Measurements from ENCODE around the gene CA10.

- TF ChIP-seq POLR2AphosphoS5 (IDR thresholded peaks at IDR 0.05; ENCODE audit: low read depth) (no peak), CTCF (conservative IDR thresholded peaks at IDR 0.05; ENCODE audit: low read depth in 2 of 2) (peak; percentile 79 to 92), EZH2phosphoT487 (IDR thresholded peaks at IDR 0.05; ENCODE audit: unreplicated experiment) (no peak), ETS1 (IDR thresholded peaks at IDR 0.05) (no peak), JUNB (IDR thresholded peaks at IDR 0.05; ENCODE audit: unreplicated experiment) (no peak), EZH2 (IDR thresholded peaks at IDR 0.05; ENCODE audit: low read depth, unreplicated experiment) (no peak), NANOG (IDR thresholded peaks at IDR 0.05; ENCODE audit: borderline replicate concordance) (no peak), REST (IDR thresholded peaks at IDR 0.05; ENCODE audit: unreplicated experiment) (no peak)
Measured at GRCh38 chr17:51734462-51734861, 424.1 kb downstream of the CA10 start.

Data from GM23338 (cell line).